GM21717 (cell line): ENCODE data around the gene HERPUD2.
"Not testable (repeated sequence)": the region's sequence is repeated elsewhere in the genome, so short reads cannot be mapped to it uniquely, and the experiment has no call there.

Experiments used
- ATAC-seq: cut with Tn5 transposase; IDR thresholded peaks from one replicate; pipeline ENCODE4 v1.9.1; 2021; ENCODE audit warnings: mild to moderate bottlenecking, moderate library complexity; ENCODE audit not compliant: unreplicated experiment

The HERPUD2 gene

DNA sequence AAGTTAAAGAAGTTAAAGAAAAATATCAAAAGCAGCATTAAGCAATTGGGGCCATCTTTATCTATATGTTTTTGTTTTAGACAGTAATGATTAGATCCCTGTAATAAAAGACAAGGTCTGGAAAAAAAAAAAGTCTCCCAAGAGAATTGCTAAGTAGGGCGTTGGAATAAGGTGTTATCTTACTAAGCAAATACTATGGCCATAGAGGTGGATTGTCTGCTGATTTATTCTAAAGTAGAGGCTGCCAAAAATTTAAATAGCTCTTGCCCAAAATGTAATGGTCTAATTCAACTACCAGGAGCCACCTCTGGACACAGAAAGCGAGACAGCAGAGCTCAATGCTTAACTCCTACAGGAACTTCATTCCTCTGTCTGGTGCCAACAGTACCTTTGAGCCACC, 71.6 kb downstream of the HERPUD2 start:
- no peak for ATAC-seq

DNA sequence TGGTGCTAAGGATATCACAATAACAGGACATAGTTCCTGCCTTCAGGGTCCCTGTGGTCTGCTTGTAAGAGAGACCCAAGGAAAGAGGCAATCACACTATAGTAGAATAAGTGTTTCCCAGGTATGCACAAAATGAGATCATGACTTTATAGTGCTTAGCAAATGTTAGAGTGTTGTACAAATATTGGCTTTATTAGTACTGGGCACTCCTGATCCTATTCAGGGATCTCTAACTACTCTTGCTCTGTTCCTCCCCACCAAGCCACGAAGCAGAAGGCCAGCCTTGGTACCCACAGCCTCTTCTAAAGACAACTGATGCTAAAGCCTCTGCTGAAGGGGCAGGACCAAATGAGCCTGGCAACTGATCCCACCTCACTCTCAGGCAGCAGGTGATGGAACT, 75.1 kb downstream of the HERPUD2 start:
- no peak for ATAC-seq

DNA sequence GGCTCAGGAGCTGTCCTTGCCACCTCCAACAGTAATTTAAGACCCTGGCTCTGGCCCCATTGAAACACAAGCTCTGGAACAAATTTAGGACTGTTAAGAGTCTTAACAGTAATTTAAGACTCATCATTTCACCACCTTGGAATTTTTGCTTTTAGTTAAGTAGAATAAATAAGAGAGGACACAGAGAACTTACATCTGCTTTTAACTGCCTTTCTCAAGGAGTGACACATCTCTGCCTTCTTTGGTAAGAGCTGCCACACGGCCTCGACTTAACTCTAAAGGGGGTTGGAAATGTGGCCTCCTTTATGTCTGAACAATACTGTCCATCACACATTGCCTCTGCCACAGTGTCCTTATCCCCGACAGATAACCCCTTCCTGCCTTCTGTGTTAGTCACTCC, 77.9 kb downstream of the HERPUD2 start:
- ATAC-seq, result no peak

DNA sequence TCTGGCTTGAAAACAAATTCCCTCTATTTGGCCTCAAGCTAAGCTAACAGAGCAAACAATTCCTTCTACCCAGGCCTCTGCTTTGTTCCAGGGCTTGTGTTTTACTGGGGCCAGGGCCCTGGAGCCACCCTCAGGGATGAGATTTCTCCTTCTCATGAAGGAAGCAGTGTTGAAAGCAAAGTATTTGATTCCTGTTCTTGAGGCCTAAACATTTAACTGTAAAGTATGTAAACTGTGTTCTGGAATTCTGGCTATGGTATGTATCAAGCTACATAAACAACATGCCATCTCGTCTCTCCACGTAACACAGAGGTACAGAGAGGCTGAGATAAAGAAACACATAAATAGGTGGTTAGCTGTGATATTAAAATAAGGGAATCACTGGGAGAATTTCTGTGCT, 81.8 kb downstream of the HERPUD2 start:
- no peak for ATAC-seq

DNA sequence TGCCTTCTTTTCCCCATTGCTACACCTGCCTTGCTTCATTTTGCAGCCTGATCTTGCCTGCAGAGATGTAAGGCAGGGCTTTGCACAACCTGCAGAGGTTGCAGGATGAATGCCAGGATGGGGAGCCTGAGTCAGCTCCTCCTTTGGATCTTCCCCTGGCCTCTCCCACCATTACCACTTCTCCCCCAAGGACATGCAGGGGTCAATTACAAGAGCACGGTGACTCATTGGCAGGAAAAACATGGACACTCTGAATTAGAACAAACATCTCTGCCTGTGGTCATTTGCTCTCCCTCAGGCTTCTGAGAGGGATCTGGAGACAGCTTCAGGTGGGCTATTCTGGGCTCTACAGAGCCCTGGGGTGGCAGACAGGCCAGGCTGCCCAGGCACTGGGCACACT, 89.2 kb downstream of the HERPUD2 start:
- no peak for ATAC-seq

DNA sequence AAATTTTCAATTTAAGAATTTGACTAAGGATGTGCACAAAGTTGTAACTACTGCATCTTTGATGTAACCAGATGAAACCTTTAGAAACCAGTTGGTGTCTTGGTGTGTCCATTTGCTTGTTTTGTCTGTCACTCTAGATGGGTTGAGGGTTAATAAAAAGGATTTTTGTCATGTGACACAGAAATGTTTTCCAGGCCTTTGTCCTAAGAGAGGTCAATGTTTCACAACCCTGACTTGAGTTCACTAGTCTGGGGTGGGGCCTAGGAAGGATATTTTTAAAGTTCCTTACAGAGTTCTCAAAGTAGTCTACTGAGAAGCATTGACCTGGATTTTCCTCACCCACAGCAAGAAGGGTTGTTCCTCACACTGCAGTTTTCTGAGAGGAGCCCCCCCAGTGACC, 90.3 kb downstream of the HERPUD2 start:
- no peak for ATAC-seq

DNA sequence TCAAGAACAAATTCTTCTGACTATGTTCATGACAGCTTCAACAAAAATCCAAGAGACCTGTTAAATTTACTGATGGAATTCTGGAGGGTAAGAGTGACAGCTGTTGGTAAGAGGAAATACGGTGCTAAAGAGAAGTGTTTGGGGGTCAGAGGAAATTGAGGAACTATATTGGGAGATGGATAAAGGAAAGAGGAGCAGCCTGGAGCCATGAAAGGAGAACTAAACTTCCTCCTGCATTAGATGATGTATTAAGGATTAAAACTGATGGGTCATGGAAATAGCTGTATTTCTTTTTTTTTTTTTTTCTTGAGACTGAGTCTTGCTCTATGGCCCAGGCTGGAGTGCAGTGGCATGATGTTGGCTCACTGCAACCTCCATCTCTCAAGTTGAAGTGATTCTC, 95.3 kb downstream of the HERPUD2 start:
- no peak for ATAC-seq

DNA sequence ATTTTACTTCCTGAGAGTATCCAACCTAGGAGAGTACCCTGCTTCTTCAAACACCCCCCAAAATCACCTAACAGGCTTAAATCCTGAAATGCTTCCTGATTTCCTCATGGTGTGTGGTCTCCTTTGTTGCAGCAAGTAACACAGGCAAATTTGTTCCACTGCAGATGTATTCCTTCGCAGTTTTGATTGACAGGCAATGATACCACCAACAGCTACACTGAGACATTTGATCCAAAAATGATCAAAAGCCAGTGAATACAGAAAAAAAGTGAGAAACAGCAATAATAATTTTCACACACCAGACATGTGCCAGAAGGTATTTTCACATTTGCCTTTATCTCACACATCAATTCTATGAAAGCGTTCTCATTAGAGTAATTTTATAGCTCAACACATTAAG, 95.9 kb downstream of the HERPUD2 start:
- no peak for ATAC-seq

DNA sequence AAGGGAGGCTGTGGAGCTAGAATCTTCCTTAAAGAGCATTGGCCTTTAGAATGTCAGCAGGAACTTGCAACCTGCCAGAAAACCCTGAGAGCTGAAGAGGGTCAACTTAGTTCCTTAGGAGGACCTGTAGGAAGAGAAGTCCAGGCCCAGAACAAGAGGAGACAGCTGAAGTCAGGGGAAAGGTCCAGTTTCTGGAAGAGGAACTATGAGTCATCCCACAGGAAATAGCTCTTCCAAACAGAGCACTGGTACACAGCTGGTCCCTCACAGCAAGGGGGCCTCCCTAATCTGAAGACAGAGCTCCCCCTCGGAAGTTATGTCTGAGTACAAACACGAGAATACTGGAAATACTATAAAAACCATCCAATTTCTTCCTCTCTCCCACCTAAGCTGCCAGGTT, 98.9 kb downstream of the HERPUD2 start:
- no peak for ATAC-seq

DNA sequence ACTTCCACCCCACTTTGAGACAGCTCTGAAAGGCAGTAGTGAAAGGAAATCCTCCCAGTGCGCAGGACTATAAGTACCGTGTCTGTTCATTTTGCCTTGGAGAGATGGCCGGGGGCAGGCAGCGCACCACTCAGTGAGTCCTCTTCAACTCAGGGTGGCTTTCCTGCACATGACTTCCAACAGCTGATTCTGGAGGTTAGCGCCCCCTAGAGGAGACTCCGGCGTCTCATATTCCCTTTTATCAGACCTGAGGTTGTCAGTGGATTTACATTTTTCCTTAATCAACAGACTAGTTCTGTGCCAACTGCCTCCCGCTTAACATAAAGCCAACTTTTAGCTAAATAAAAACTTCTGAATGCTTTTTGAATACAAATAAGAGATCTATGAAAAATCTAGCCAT, 101.0 kb downstream of the HERPUD2 start:
- no peak for ATAC-seq

DNA sequence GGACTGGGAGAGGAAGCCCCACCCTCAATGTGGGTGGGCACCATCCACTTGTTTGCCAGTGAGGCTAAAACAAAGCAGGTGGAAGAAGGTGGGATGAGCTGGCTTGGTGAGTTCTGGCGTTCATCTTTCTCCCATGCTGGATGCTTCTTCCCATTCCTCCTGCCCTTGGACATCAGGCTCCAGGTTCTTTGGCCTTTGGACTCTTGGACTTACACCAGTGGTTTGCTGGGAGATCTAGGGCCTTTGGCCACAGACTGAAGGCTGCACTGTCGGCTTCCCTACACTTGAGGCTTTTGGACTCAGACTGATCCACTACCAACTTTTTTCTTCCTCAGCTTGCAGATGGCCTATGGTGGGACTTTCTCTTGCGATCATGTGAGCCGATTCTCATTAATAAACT, 106.3 kb downstream of the HERPUD2 start:
- ATAC-seq, result no peak

DNA sequence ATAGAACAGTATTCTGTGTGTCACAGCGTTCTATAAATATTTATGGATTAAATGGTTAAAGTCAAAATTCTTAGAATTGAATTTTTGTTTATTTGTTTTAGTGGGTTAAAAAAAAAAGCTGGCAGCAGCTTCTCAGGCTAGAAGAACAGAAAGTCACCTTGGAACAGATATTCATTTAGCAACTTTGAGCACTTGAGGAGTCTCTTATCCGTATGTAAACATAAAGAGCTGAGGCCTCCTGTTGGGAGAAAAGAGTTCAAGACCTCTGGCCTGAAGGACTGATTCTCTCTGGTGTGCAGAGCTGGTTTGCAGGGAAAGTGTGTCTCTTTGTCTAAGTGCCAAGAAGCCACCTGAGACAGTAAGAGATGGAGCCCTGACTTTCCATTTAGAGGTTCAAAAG, 109.9 kb downstream of the HERPUD2 start:
- no peak for ATAC-seq

DNA sequence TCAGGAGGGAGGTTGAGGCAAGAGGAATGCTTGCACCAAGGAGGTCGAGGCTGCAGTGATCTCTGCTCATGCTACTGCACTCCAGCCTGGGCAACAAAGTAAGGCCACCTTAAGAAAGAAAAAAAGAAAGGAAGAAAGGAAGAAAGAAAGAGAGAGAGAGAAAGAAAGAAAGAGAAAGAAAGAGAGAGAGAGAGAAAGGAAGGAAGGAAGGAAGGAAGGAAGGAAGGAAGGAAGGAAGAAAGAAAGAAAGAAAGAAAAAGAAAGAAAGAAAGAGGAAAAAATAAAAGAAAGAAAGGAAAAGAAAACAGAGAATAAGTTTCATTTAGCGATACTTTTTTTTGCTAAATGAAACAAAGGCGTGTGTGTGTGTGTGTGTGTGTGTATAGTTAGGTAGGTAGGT, 110.4 kb downstream of the HERPUD2 start:
- not testable (repeated sequence) for ATAC-seq
